VCaP (cell line): ENCODE results near the gene BLNK.
"Not testable (repeated sequence)": the region's sequence is repeated elsewhere in the genome, so short reads cannot be mapped to it uniquely, and the experiment has no call there.

Experiments used
- H3K27ac ChIP-seq: fragments of 450-650 bp; 2 replicates; pipeline ENCODE4 v1.5.1; 2017
- CTCF ChIP-seq: fragments of 450-650 bp; conservative IDR thresholded peaks from 2 replicates; pipeline ENCODE4 v1.5.1; 2017; ENCODE audit warnings: mild to moderate bottlenecking, moderate library complexity

BLNK gene

GRCh38 chr10:96208946-96209345 is 62.4 kb downstream of the BLNK start:
- no peak overlapping the region for H3K27ac ChIP-seq
- no peak for TF ChIP-seq CTCF

GRCh38 chr10:96208271-96208670 is 63.1 kb downstream of the BLNK start:
- TF ChIP-seq CTCF: no peak
- H3K27ac ChIP-seq: no peak overlapping the region

- H3K27ac ChIP-seq: no peak overlapping the region
- no peak for TF ChIP-seq CTCF
Measured at GRCh38 chr10:96205580-96205979, 65.8 kb downstream of the BLNK start.

- H3K27ac ChIP-seq: no peak overlapping the region
- TF ChIP-seq CTCF: no peak
Measured at GRCh38 chr10:96201525-96201924, 69.8 kb downstream of the BLNK start.

- not testable (repeated sequence) for H3K27ac ChIP-seq
Measured at GRCh38 chr10:96189505-96189904, 81.9 kb downstream of the BLNK start.

GRCh38 chr10:96188916-96189315 is 82.5 kb downstream of the BLNK start:
- H3K27ac ChIP-seq: no peak overlapping the region
- TF ChIP-seq CTCF: no peak

GRCh38 chr10:96188421-96188820 is 82.9 kb downstream of the BLNK start:
- TF ChIP-seq CTCF: no peak
- no peak overlapping the region for H3K27ac ChIP-seq

- H3K27ac ChIP-seq: no peak overlapping the region
- TF ChIP-seq CTCF: no peak
Measured at GRCh38 chr10:96176985-96177384, 94.4 kb downstream of the BLNK start.
